Activated naive CD4-positive, alpha-beta T cell treated with anti-CD3 and anti-CD28 coated beads, Interleukin-2, amount 50 U/mL, for 72 hours (primary cell): Measurements from ENCODE around the gene CAPN10. TPM values are rescaled to one million over a fixed set of nuclear protein-coding genes. Genes with fewer than 3 reads are reported as not detected.

ENCODE experiments used
- ATAC-seq, 2 donors: fragments of 150-1000 bp; cut with Tn5 transposase; 2 replicates each; pipeline ENCODE4 v1.10.0; 2021; ENCODE audit warnings: mild to moderate bottlenecking in 2 of 2, moderate library complexity in 2 of 2
- DNase-seq, 2 donors: peaks; one replicate each; pipeline ENCODE4 v3.0.0; 2021 to 2022; ENCODE audit warnings: low spot score in 2 of 2
- H3K27ac Mint-ChIP-seq, 2 donors: one replicate each; pipeline ENCODE4 v1.8.0; 2022; ENCODE audit warnings: mild to moderate bottlenecking in 2 of 2, mixed read lengths in 2 of 2
- H3K36me3 Mint-ChIP-seq, 2 donors: one replicate each; pipeline ENCODE4 v1.8.0; 2022; ENCODE audit warnings: mixed read lengths in 2 of 2
- H3K9me3 Mint-ChIP-seq, 2 donors: one replicate each; pipeline ENCODE4 v1.8.0; 2022; ENCODE audit warnings: mixed read lengths in 2 of 2
- total RNA-seq, 2 donors: library from RNA; stranded (reverse); gene quantifications; one replicate each; pipeline ENCODE4 v1.2.3, GENCODE V29; 2022

CAPN10 gene
- total RNA-seq, 2 donors from 2014 or later, result 28.9 to 39.0 TPM

- no peak for ATAC-seq
- peak overlapping the region in 1 of 2 donors; percentile 47 for H3K27ac Mint-ChIP-seq
These were observed 16.5 kb upstream of the CAPN10 start for GRCh38 chr2:240569998-240570530.

DNA sequence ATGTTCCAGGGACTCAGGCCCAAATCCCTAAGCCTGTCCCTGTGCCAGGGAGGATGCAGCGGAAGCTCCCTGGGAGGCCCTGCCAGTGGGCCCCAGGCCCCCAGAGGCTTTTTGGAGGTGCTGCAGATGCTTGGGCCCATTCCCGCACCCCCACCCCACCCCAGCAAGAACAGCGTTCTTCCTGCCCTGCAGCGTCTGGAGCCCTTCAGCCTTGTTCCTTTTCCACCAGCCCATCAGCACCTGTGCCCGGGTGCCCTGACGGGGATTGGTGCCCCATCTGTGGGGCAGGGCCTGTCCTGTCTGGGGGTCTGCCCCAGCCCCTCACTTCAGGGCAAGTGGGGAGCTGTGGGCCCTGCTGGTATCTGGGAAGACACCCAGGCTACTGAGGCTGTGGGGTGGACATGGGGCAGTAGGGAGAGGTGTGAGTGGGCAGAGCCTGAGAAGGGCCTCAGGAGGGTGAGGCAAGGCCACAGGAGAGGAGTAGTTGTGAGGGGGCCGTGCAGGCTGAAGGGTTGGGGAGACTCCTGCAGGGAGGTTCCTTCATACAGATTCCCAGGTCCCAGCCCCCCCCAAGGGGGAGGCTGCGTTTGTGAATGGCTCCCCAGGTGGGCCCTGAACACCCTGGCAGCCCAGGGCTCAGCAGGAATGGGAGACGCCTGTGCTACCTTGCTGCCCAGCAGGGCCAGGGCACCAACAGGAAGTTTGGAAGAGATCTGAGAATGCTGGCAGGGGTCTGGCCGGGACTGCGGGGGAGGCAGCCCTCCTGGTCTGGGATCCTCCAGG is 15.8 kb upstream of the CAPN10 start:
- DNase-seq, result peak in 1 of 2 donors; percentile 56
- Mint-ChIP-seq H3K27ac (peak overlapping the region in 1 of 2 donors; percentile 52), H3K36me3 (peaks cover 5 to 11% of the 10 kb centered on the region in 2 donors), H3K9me3 (no peaks in the 10 kb centered on the region)
- ATAC-seq, result no peak

More at GRCh38 chr2:240569998-240570530, 16.5 kb upstream of the CAPN10 start:
- peaks cover 12 to 17% of the 10 kb centered on the region in 2 donors for H3K36me3 Mint-ChIP-seq
- peak in 1 of 2 donors; percentile 54 for DNase-seq
- H3K9me3 Mint-ChIP-seq, result no peaks in the 10 kb centered on the region

GRCh38 chr2:240571314-240571973 is 15.1 kb upstream of the CAPN10 start:
- Mint-ChIP-seq H3K9me3 (no peaks in the 10 kb centered on the region), H3K36me3 (peaks cover 5 to 11% of the 10 kb centered on the region in 2 donors), H3K27ac (peak overlapping the region in 1 of 2 donors; percentile 37)
- ATAC-seq, result no peak
- peak in 1 of 2 donors; percentile 55 for DNase-seq

- H3K27ac Mint-ChIP-seq, result no peak overlapping the region
- H3K36me3 Mint-ChIP-seq, result peaks cover 5 to 6% of the 10 kb centered on the region in 2 donors
- DNase-seq, result peak in 1 of 2 donors; percentile 51
- no peak for ATAC-seq
- no peaks in the 10 kb centered on the region for H3K9me3 Mint-ChIP-seq
These were observed 14.1 kb upstream of the CAPN10 start for GRCh38 chr2:240572141-240573031.

GRCh38 chr2:240573071-240573515 is 13.4 kb upstream of the CAPN10 start:
- DNase-seq (peak in 1 of 2 donors; percentile 41), ATAC-seq (no peak)
- H3K36me3 Mint-ChIP-seq, result no peaks in the 10 kb centered on the region
- H3K27ac Mint-ChIP-seq, result no peak overlapping the region
- H3K9me3 Mint-ChIP-seq, result no peaks in the 10 kb centered on the region

DNA sequence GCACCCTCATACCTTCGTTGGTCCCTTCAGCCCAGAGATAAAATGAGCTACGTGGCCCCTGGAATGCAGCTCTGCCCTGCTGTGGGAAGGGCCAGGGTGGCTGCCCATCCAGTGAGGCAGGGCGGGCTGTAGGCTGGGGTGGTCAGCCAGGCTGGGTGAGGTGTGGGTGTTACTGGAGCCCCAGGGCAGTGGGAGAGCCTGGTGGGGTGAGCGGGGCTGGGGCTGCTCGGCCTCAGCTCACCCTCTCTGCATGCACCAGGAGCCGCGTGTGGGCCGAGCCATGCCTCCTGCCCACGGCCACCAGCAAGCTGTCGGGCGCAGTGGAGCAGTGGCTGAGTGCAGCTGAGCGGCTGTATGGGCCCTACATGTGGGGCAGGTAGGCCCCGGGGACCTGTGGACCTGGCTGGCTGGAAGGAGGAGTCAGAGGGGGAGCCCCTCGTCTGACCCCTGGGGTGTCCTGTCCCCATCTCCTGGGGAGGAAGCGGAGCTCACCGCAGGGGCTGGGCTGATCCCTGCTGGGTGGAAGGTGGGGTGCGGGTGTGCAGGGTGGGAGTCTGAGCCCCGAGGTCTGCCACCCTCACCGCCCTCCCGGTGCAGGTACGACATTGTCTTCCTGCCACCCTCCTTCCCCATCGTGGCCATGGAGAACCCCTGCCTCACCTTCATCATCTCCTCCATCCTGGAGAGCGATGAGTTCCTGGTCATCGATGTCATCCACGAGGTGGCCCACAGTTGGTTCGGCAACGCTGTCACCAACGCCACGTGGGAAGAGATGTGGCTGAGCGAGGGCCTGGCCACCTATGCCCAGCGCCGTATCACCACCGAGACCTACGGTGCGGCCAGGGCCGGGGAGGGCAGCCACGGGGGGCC is 12.8 kb upstream of the CAPN10 start:
- DNase-seq (no peak), ATAC-seq (no peak)
- Mint-ChIP-seq H3K27ac (no peak overlapping the region), H3K36me3 (no peaks in the 10 kb centered on the region), H3K9me3 (no peaks in the 10 kb centered on the region)

DNA sequence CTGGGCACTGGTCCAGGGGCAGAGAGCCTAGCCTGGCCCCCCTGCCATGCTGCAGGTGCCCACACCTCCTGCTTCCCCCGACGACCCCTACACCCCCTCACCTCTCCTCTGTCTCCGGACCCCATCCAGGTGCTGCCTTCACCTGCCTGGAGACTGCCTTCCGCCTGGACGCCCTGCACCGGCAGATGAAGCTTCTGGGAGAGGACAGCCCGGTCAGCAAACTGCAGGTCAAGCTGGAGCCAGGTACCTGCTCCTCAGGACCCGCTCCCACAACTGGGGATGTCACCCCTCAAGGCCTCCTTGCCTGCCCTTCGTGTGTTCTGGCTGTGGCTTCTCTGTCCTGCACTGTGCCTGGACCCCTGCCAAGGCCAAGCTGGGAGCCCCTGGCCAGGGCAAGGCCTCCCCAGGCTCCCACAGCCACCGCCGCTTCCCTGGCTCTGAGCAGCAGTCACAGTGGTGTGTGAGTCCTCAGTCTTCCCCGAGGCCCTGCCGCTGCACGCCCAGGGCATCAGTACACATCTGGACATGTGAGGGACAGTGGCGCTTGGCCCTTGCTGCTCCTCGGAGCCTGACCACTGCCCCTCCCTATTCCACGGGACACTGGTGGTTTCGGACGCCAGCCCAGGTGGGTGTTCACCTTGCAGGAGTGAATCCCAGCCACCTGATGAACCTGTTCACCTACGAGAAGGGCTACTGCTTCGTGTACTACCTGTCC is 12.0 kb upstream of the CAPN10 start:
- DNase-seq (no peak), ATAC-seq (no peak)
- H3K9me3 Mint-ChIP-seq, result no peaks in the 10 kb centered on the region
- H3K27ac Mint-ChIP-seq, result peak overlapping the region in 1 of 2 donors; percentile 78
- H3K36me3 Mint-ChIP-seq, result no peaks in the 10 kb centered on the region

DNA sequence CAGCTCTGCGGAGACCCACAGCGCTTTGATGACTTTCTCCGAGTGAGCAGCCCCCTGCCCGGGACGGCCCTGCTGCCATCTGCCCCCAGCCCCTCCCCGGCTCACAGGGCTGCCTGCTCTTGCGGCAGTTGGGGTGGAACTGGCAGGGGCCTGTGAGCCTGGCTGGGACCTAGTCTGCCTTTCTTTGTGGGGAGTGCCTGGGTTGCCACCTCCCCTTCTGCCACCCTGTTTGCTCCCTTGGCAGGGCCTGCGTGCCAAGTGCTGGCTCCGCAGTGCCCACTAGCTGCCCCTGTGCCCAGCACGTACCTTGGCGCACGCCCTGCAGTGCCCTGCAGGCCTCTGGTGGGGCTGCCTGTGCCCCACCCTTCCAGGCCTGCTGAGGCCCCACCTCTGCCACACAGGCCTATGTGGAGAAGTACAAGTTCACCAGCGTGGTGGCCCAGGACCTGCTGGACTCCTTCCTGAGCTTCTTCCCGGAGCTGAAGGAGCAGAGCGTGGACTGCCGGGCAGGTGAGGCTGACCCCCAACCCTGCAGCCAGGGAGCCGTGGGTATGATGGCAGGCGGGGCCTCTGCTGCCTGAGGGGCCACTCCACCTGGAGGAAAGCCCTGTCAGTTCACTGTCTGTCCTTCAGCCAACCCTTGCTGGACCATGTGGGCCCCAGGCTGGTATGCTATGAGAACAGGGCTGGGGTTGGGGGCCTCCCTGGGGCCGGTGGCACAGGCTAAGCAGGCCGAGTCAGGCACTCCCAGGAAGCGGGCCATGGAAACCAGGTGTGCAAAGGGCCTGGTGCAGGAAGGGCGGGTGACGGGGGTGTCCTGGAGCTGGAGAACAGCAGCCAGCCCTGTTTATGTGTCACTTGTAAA is 11.2 kb upstream of the CAPN10 start:
- DNase-seq, result no peak
- Mint-ChIP-seq H3K36me3 (no peaks in the 10 kb centered on the region), H3K27ac (peak overlapping the region; percentile 78 to 82), H3K9me3 (no peaks in the 10 kb centered on the region)
- ATAC-seq, result no peak

DNA sequence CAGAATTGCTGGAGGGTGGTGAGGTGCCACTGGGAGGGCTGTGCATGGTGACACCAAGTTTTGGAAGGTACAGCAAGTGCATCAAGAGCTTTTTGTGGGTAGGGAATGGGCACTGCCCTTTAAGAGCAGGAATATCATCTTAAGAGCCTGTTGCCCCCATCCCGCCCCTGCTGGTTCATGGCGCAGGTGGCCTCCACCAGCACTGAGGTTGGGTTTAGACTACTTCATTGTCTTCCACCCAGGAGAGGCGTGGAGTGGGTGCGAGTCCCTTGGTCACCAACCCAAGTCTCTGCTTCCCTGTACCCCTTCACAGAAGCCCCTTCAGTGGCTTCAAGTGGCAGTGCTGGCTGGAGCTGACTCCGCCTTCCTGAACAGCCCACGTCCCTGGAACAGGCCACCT is 10.5 kb upstream of the CAPN10 start:
- ATAC-seq (no peak), DNase-seq (no peak)
- Mint-ChIP-seq H3K27ac (peak overlapping the region; percentile 78 to 82), H3K9me3 (no peaks in the 10 kb centered on the region), H3K36me3 (no peaks in the 10 kb centered on the region)

DNA sequence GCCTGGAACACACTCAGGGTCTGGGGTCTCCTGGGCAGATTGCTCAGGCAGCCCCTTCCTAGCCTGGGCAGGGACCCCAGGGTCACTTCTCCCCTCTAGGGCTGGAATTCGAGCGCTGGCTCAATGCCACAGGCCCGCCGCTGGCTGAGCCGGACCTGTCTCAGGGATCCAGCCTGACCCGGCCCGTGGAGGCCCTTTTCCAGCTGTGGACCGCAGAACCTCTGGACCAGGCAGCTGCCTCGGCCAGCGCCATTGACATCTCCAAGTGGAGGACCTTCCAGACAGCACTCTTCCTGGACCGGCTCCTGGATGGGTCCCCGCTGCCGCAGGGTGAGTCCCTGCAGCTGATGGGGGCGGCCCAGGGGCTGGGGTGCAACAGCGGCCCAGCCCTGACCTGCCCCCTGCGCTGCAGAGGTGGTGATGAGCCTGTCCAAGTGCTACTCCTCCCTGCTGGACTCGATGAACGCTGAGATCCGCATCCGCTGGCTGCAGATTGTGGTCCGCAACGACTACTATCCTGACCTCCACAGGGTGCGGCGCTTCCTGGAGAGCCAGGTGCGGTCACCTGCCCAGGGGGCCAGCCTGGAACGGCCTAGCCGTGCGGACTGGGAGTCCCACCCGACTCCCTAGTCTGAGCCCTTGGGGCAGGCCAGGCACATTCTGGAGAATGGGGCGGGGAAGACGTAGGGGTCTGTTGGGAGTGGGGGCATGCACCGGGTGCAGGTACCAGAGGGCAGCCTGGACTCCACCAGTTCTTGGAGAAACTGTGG is 9.9 kb upstream of the CAPN10 start:
- no peak for DNase-seq
- H3K27ac Mint-ChIP-seq, result peak overlapping the region in 1 of 2 donors; percentile 60
- H3K36me3 Mint-ChIP-seq, result no peaks in the 10 kb centered on the region

DNA sequence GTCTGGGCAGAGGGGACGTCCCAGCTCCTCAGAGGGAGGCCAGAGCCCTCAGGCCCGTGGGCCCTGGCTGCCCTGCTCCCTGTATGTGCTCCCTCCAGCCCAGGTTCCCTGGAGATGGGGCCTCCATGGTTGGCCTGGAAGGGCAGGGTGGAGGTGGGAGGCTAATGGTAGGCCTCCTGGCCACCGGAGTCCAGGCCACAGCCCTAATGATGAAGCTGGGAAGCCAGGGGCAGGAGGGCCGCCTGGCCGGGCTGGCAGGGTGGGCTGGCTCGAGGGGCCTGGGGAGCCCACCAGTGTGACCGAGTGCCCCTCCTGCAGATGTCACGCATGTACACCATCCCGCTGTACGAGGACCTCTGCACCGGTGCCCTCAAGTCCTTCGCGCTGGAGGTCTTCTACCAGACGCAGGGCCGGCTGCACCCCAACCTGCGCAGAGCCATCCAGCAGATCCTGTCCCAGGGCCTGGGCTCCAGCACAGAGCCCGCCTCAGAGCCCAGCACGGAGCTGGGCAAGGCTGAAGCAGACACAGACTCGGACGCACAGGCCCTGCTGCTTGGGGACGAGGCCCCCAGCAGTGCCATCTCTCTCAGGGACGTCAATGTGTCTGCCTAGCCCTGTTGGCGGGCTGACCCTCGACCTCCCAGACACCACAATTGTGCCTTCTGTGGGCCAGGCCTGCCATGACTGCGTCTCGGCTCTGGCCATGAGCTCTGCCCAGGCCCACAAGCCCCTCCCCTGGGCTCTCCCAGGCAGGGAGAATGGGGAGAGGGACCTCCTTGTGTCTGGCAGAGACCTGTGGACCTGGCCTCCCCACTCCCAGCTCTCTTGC is 9.0 kb upstream of the CAPN10 start:
- H3K36me3 Mint-ChIP-seq, result no peaks in the 10 kb centered on the region
- H3K9me3 Mint-ChIP-seq, result no peaks in the 10 kb centered on the region
- peak overlapping the region in 1 of 2 donors; percentile 60 for H3K27ac Mint-ChIP-seq
- DNase-seq, result no peak
- ATAC-seq, result no peak

More for the DNA sequence above, 9.9 kb upstream of the CAPN10 start:
- no peak for ATAC-seq
- H3K9me3 Mint-ChIP-seq, result no peaks in the 10 kb centered on the region

GRCh38 chr2:240578110-240578450 is 8.5 kb upstream of the CAPN10 start:
- H3K27ac Mint-ChIP-seq, result peak overlapping the region in 1 of 2 donors; percentile 54
- no peaks in the 10 kb centered on the region for H3K36me3 Mint-ChIP-seq
- no peak for DNase-seq
- ATAC-seq, result no peak
- no peaks in the 10 kb centered on the region for H3K9me3 Mint-ChIP-seq

DNA sequence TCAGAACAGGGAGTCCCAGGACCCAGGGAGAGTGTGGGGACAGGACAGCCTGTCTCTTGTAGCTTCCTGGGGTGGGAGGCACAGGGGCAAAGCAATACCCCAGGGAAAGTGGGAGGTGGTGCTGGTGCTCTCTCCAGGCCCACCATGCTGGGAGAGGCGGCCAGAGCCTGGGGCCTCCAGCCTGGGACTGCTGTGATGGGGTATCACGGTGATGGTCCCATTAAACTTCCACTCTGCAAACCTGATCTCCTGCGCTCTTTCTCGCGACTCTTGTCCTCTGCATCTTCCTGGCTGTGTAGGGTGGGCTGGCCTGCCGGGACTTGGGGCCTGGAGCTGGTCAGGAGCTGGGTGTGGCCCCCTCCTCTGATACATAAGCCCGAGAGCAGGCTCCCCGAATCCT is 8.0 kb upstream of the CAPN10 start:
- Mint-ChIP-seq H3K27ac (peak overlapping the region; percentile 72 to 85), H3K9me3 (no peaks in the 10 kb centered on the region), H3K36me3 (no peaks in the 10 kb centered on the region)
- DNase-seq (no peak), ATAC-seq (no peak)
